Astrocyte of the cerebellum (primary cell): ENCODE data around the gene MARK4.

Experiments
- DNase-seq: peaks from one replicate; pipeline ENCODE4 v3.0.0-alpha.2; 2011; ENCODE audit warnings: low read depth
- H3K4me3 ChIP-seq: 2 replicates; pipeline ENCODE4 v1.5.1; 2011; ENCODE audit warnings: mild to moderate bottlenecking, low read depth, low read length, moderate library complexity
- CTCF ChIP-seq: IDR thresholded peaks from 2 replicates; pipeline ENCODE4 v1.5.1; 2012; ENCODE audit warnings: low read length, low read depth, moderate library complexity, mild to moderate bottlenecking; ENCODE audit errors: missing control alignments
- in situ Hi-C: cut with HindIII; loops from 2 replicates; pipeline ENCODE4 v1.10.0; 2017; ENCODE audit warnings: low sequenced_read_pairs

MARK4 gene

GRCh38 chr19:45250832-45251451 lies at the start of gene MARK4:
MARK4 (plus strand) TSS chr19:45251271; CDS start chr19:45251589, 318 bp downstream.
- in situ Hi-C loops: no loop called here
- peak within 1 kb of the TSS; percentile 85 for H3K4me3 ChIP-seq
- TF ChIP-seq CTCF: no peak
- no peak for DNase-seq

- no peak for DNase-seq
- no peak overlapping the region for H3K4me3 ChIP-seq
- in situ Hi-C loops: no loop called here
- no peak for TF ChIP-seq CTCF
These were observed 48.4 kb upstream of the MARK4 start for GRCh38 chr19:45202637-45203036.

- in situ Hi-C loops: no loop called here
These were observed 45.3 kb upstream of the MARK4 start for GRCh38 chr19:45205810-45206209.

GRCh38 chr19:45206328-45206727 lies 44.7 kb upstream of the MARK4 start:
- no peak overlapping the region for H3K4me3 ChIP-seq
- no peak for DNase-seq
- in situ Hi-C loops: no loop called here
- TF ChIP-seq CTCF: no peak

More at GRCh38 chr19:45205810-45206209, 45.3 kb upstream of the MARK4 start:
- no peak for DNase-seq
- H3K4me3 ChIP-seq: no peak overlapping the region
- TF ChIP-seq CTCF: no peak

GRCh38 chr19:45211751-45212381 lies 39.2 kb upstream of the MARK4 start:
- in situ Hi-C loops: no loop called here
- H3K4me3 ChIP-seq: no peak overlapping the region
- DNase-seq: peak; percentile 33
- no peak for TF ChIP-seq CTCF

- DNase-seq: no peak
- TF ChIP-seq CTCF: no peak
- no peak overlapping the region for H3K4me3 ChIP-seq
- in situ Hi-C loops: no loop called here
These were observed 38.0 kb upstream of the MARK4 start for GRCh38 chr19:45213031-45213430.
